ENCODE results near the gene BTBD9. TPM values are rescaled to one million over a fixed set of nuclear protein-coding genes. Genes with fewer than 3 reads are reported as not detected.

Gene BTBD9
- total and polyA plus RNA-seq, 2 of the 13 experiments (the other 11 are each of a cell fraction or from before 2014, with no cell fraction given), result 1.2 to 3.0 TPM

GRCh38 chr6:38355519-38355918, 284.2 kb downstream of the BTBD9 start:
- Histone ChIP-seq H4K20me1 (ENCODE audit: insufficient read depth, low read length) (no peaks in the 10 kb centered on the region), H3K27me3 (ENCODE audit: control insufficient read depth in 1 of 2, insufficient read depth in 2 of 2, low read length in 2 of 2) (no peaks in the 10 kb centered on the region), H3K9ac (ENCODE audit: insufficient read depth, low read depth, low read length) (no peak overlapping the region), H2AFZ (ENCODE audit: low read length) (no peak overlapping the region), H3K4me3 (replicated peaks in 1 of 3; ENCODE audit: insufficient read depth in 1 of 3, low read depth in 2 of 3, low read length in 3 of 3) (no peak overlapping the region), H3K4me1 (ENCODE audit: insufficient read depth, low read length) (no peaks in the 10 kb centered on the region), H3K27ac (ENCODE audit: extremely low read length, insufficient read depth, low read length) (no peak overlapping the region), H3K9me3 (ENCODE audit: low read length) (no peaks in the 10 kb centered on the region), H3K79me2 (ENCODE audit: insufficient read depth, low read length) (no peaks in the 10 kb centered on the region), H3K4me2 (ENCODE audit: low read depth, low read length) (no peak overlapping the region), H3K36me3 (replicated peaks in 1 of 2; ENCODE audit: control insufficient read depth in 1 of 2, insufficient read depth in 2 of 2, low read length in 2 of 2) (no peaks in the 10 kb centered on the region)
- ATAC-seq, result no peak
- in situ Hi-C loops (cut with HindIII; ENCODE audit: extremely low pct_ligation_motif_present, low pct_unique_long_range_greater_than_20kb) (no loop called here), intact Hi-C loops (cut with micrococcal nuclease; ENCODE audit: unreplicated experiment) (no loop called here)
- WGBS (ENCODE audit: low lambda C conversion rate), result 7% methylated on average over 4 of the region's 4 CpGs
- CTCF ChIA-PET (ENCODE audit: low intra/inter-chr PET ratio, low total read pairs), result no interaction called here
- no peak for DNase-seq (ENCODE audit: low spot score)
- BruUV-seq (replicated peaks), result no TSS peak
- FAIRE-seq, result no peak
- POLR2A ChIA-PET, result no interaction called here
- no peak for TF ChIP-seq TMF1 (CRISPR knock-in tag; IDR thresholded peaks at IDR 0.05; ENCODE audit: low read depth)
- TF ChIP-seq SIN3B (IDR thresholded peaks at IDR 0.05; ENCODE audit: low read length), result no peak
- TF ChIP-seq ZNF260 (CRISPR knock-in tag; IDR thresholded peaks at IDR 0.05; ENCODE audit: borderline replicate concordance, low read depth), result no peak
- TF ChIP-seq NPAS2 (CRISPR knock-in tag; IDR thresholded peaks at IDR 0.05; ENCODE audit: borderline replicate concordance), result no peak
- no peak for TF ChIP-seq TFAP4 (IDR thresholded peaks at IDR 0.05; ENCODE audit: borderline replicate concordance, low read depth)
- TF ChIP-seq NR0B2 (CRISPR knock-in tag; IDR thresholded peaks at IDR 0.05), result no peak
- TF ChIP-seq TRIM22 (IDR thresholded peaks at IDR 0.05), result no peak
- TF ChIP-seq RNF219 (CRISPR knock-in tag; IDR thresholded peaks at IDR 0.05), result no peak
- TF ChIP-seq ZBTB26 (CRISPR knock-in tag; IDR thresholded peaks at IDR 0.05; ENCODE audit: borderline replicate concordance), result no peak
- TF ChIP-seq TCF12 (IDR thresholded peaks at IDR 0.05), result no peak
- no peak for TF ChIP-seq TCF12 (CRISPR knock-in tag; IDR thresholded peaks at IDR 0.05)
- no peak for TF ChIP-seq NFYC (CRISPR knock-in tag; IDR thresholded peaks at IDR 0.05)
- no peak for TF ChIP-seq ATF2 (CRISPR knock-in tag; IDR thresholded peaks at IDR 0.05)
- no peak for TF ChIP-seq SPEN (CRISPR knock-in tag; IDR thresholded peaks at IDR 0.05; ENCODE audit: low read depth)
- TF ChIP-seq MXD4 (CRISPR knock-in tag; IDR thresholded peaks at IDR 0.05), result no peak
- TF ChIP-seq SP4 (CRISPR knock-in tag; IDR thresholded peaks at IDR 0.05), result no peak
- TF ChIP-seq ZBTB21 (CRISPR knock-in tag; IDR thresholded peaks at IDR 0.05), result no peak
- no peak for TF ChIP-seq ZNF44 (CRISPR knock-in tag; IDR thresholded peaks at IDR 0.05)
